Inflammatory macrophage (primary cell): Measurements from ENCODE around the gene LONP1.
"Not testable (repeated sequence)": the region's sequence is repeated elsewhere in the genome, so short reads cannot be mapped to it uniquely, and the experiment has no call there.

Source experiments
- DNase-seq, 2 donors: peaks; one replicate each; pipeline ENCODE4 v3.0.0-alpha.2; 2020 to 2022

Gene LONP1

GRCh38 chr19:5713228-5713627 lies 6.7 kb downstream of the LONP1 start:
- no peak for DNase-seq

GRCh38 chr19:5711713-5712161 lies 8.2 kb downstream of the LONP1 start:
- DNase-seq: no peak

- DNase-seq: no peak
Measured at GRCh38 chr19:5711025-5711424, 8.9 kb downstream of the LONP1 start.

- no peak for DNase-seq
Measured at GRCh38 chr19:5707576-5708575, 12.1 kb downstream of the LONP1 start.

- DNase-seq: no peak
Measured at GRCh38 chr19:5706876-5707573, 12.9 kb downstream of the LONP1 start.

GRCh38 chr19:5705552-5705951 lies 14.4 kb downstream of the LONP1 start:
- no peak for DNase-seq

GRCh38 chr19:5703819-5704818 lies 15.8 kb downstream of the LONP1 start:
- DNase-seq: no peak

- not testable (repeated sequence) for DNase-seq
Measured at GRCh38 chr19:5702053-5702410, 17.9 kb downstream of the LONP1 start.

- no peak for DNase-seq
Measured at GRCh38 chr19:5700455-5701092, 19.4 kb downstream of the LONP1 start.

GRCh38 chr19:5698635-5699422 lies 21.1 kb downstream of the LONP1 start:
- DNase-seq: no peak

GRCh38 chr19:5697890-5698634 lies 21.9 kb downstream of the LONP1 start:
- DNase-seq: no peak

- DNase-seq: no peak
Measured at GRCh38 chr19:5697022-5697889, 22.7 kb downstream of the LONP1 start.

- DNase-seq: no peak
Measured at GRCh38 chr19:5696196-5697021, 23.5 kb downstream of the LONP1 start.

GRCh38 chr19:5695649-5696195 lies 24.2 kb downstream of the LONP1 start:
- DNase-seq: no peak

GRCh38 chr19:5694956-5695648 lies 24.8 kb downstream of the LONP1 start:
- DNase-seq: no peak

- DNase-seq: no peak
Measured at GRCh38 chr19:5694167-5694955, 25.6 kb downstream of the LONP1 start.
